HL-60 (cell line): Measurements from ENCODE around the gene LRRC8C.

ENCODE experiments used
- CTCF ChIP-seq: IDR thresholded peaks from one replicate; pipeline ENCODE4 v1.5.1; 2011; ENCODE audit warnings: low read length, control low read depth, inconsistent platforms; ENCODE audit not compliant: insufficient read depth
- GABPA ChIP-seq: IDR thresholded peaks from 2 replicates; pipeline ENCODE4 v1.6.1; 2012; ENCODE audit warnings: low read depth
- POLR2AphosphoS5 ChIP-seq: IDR thresholded peaks from 2 replicates; pipeline ENCODE4 v1.6.1; 2012; ENCODE audit warnings: low read depth

DNA sequence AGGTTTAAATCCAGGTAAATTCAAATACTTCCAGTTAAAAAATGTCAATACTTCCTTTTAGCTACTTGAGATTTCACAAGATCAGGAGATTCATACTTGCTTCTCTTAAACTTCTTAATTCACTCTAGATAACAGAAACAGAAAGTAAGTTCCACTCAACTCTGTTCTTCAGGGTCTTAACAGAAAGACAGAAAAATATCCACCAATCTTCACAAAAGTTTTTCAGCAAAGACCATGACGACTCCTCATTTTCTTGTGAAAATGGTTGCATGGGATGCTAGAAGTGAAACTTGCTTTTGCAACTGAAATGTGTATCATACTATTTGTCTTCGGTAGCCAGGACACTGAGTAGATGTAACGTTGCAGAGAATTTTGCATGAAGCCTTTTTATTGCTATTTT lies 12.3 kb upstream of the LRRC8C start:
- TF ChIP-seq CTCF (no peak), POLR2AphosphoS5 (no peak), GABPA (no peak)
